ENCODE results near the gene HLA-DMA.

HLA-DMA gene

DNA sequence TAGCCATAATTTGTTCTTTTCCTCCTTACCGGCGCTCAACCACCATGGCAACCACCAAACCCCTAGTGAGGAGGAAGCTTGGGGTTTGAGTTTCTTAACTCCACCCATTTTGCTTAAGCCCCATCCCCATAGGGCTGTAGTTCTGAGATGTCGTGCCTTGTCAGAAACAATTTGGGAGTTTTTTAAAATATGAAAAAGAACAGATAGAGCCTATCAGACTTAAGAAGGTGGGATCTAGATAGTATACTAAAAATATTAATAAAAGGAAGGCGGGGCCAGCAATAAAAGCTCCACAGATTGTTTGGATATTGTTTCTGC, 21.1 kb upstream of the HLA-DMA start:
- peak; percentile 49 for DNase-seq

DNA sequence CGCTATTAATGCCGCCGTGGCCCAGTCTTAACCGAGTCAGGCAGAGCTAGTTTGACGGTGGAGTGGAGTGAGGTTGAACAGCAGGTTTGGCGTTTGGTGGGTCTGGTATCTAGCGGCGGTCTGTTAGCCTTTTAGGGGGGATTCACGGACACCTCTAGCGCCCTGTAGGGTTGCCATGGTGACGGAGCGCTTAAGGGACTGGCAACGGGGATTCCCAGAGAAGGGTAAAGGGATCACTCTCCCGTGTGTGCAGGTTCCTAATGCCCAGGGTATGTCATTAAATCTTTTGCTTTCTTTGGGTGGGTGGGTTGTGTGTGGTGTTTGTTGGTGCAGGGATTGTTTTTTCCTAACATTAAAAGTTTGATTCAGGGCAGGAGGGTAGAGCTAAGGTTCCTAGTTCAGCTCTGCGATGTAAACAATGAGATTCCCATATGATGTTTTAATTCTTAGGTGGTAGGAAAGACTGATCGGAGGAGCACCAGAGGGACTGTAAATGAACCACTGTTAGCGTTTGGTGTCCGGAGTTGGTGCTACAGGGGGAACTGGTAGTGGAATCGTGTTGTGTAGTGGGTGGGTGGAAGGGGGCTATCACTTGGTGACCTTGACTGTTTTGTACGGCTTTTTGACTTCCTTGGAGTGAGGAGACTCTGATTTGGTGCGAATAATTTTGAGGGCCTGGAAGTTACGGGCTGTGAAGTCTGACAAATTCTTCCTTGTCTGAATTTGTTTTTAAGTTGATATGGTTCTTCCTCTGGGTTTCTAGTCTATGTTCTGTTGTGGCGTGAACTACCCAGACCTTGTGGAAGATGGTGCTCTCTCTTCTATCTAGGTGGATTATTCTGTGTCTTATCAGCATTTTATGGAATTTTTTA, 20.5 kb upstream of the HLA-DMA start:
- DNase-seq = peak; percentile 52

DNA sequence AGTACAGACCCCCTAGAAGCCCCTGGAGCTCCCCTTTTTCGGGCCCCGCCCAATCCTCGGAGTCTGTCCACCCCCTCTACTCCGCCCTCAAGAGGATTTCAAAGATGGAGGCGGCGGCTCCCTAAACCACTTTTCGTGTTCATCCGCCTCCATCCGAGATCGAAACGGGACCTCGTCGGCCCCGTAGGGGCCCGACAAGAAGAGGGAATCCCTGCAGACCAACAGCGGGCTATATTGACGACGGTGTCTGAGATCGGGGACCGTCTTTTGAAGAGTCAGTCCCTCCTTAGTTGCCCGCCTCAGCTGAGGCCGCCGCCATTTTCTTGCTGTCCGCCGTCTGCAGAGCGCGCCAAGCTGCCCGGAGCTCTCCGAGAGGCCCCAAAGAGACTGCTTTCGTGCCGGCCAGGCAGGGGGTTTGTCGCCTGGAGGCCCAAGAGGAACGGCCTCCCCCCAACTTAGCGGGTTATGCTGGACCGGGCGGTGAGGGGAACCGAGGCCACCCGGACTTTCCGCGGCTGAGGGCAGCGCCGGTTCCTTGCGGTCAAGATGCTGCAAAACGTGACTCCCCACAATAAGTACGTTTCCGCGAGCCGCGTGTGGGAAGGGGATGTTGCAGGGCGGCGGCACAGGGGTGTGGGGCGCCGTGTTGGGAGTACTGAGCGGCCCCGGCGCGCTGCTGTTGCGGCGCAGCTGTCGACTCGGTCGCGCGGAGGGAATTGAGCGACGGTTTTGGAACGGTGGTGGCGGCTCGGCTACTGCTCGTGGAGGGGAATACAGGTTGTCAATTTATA, 19.7 kb upstream of the HLA-DMA start:
- peak; percentile 73 for DNase-seq

DNA sequence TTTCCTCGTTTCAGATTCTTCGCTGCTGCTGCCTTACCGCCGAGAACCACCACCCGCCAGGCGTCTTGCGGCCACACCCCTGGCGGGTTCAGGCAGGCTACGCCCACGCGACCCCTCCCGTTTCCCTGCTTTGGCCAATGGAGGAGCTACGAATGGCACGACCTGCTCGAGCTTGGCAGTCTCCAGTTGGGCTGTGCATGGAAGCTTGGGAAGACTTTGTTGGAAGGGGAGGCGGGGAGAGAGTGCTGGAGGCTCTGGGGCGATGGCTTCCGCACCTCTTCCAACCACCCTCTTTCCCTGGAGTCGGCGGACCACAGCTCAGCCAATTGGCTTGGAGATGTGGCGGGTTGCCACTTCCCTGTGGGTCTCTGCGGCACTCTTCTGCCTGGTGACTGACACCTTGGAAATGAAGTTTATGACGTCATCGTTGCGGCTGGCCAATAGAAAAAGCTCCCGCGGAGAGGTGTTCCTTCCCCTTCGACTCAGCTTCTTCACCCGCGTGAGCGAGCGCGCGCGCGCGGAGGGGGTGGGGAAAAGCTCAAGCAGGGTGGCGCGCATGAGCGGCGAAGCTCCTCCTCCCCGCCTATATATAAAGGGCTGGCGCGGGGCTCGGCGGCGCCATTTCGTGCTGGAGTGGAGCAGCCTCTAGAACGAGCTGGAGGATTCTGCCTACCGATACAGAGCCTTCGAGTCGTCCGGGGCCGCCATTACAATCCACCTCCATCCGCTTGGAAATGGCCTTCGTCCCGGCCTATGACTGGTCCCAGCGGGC, 18.9 kb upstream of the HLA-DMA start:
- DNase-seq = peak; percentile 100

DNA sequence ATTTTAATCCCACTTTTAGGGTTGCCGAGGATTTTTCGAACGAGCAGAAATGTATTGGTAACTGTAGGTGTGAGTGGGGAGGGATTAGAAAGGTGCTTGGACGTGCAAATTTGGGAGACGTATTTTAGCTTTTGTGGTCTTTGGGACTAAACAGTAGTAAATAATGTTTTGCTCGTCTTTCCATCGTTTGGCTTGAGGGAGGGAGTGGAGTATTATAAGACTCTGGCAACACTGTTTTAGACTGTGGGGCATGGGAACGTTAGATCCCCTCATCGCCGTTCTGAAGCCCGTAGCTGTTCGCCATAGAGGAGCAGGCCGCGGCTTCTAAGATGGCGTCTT, 18.3 kb upstream of the HLA-DMA start:
- DNase-seq = no peak

DNA sequence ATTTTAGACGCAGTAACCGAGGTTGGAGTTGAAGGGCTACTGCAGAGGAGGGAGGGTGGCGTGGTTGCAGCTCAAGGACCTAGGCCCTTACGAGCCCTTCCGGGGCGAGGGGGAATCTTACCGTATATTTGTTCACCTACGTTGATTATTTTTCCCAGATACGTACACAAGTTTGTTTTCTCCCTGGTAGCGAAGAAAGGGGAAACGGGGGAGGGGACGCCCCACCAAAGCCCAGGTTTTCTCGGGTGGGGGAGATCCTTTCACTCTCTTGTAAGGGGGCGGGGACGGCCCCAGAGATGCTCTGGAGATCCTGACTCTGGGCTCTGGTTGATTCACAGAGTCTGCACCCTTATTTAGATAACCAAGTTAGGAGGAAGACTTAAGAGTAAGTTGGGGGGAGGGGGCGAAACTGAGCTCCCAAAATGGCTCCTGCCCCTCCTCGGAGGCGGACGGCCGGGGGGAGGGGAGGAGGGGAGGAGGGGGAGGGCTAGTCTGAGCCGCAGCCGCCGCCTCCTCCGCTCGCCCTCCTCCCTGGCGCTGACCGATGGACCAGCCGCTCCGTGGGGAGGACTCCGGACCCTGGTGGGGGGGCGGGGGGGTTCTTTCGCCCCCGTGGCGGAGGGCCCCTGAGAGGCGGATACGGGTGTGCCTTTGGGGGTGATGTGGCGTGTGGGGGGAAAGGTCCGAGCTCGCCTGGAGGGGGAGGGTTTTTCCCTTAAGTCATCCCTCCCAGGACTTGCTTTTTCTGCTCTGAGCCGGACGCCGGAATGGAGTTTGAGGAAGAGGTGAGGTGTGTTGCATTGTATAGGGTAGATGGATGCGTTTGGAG, 17.7 kb upstream of the HLA-DMA start:
- DNase-seq = peak; percentile 85

DNA sequence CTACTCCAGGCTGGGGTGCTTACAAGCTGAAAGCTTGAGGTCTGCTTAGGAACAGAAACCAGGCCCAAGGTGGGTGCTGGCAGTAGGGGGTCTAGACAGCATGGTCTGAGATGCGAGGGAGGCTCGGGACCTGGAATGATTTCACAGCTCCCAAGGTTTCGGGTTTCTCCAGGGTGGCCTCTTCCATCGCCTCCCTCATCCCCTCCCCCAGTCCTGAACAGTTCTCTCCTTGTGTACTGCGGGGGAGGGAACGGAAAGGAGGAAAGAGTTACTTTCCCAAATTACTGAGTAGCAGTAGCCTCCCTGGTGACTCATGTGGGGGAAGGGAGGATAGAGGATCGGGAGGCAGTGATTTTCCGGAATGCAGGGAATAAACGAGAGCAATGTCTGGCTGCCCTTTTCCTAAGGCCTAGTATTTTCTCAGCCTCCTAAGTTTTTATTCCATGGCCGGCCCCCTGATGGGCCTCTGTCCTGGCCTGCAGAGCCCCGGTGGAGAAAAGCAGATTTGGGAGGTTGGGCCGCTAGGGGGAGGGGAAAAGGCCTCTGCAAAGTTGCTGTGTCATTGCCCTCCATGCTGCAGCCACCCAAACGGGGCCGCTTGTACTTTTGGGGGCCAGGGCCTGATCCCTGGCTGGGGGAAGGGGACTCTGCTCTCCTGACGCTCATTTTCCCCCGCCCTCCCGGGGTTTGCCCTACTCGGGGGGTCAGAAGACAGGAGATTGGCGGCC, 17.0 kb upstream of the HLA-DMA start:
- peak; percentile 76 for DNase-seq

DNA sequence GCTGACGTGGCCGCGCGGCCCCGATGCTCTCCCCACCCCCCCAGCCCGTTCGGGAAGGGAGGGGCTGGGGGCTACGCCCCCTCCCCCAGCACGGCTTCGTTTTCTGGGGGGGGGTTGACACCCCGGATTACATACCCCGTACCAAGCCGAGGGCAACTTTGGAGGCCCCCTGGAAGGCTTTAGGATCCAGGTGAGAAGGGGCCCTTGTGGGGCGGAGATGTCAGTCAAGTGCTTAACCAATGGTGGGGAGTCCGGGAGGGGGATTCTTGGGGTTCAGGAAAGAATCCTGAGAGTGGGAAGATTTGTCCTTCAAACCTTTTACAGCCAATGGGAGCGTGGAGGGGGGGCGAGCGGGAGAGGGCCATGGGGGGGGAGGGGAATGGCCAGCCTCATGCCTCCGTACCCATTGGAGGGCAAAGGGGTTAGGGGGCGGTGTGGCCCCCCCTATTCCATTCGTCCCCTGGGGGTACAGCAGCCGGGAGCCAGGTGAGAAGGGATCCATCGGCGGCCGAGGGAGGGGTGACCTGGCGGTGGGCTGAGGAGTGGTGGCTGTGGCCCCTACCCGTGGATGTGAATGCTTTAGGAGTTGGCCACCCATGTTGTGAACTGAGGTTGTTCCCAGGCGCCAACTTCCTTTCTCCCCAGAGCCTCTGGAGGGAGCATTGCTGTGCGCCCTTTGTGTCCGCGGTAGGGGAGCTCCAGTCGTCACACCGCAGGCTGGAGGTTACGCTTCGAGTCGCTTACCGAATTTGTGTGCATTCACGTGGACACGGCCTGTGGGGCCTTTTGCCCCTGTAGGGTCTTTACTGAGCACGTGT, 16.2 kb upstream of the HLA-DMA start:
- peak; percentile 62 for DNase-seq

DNA sequence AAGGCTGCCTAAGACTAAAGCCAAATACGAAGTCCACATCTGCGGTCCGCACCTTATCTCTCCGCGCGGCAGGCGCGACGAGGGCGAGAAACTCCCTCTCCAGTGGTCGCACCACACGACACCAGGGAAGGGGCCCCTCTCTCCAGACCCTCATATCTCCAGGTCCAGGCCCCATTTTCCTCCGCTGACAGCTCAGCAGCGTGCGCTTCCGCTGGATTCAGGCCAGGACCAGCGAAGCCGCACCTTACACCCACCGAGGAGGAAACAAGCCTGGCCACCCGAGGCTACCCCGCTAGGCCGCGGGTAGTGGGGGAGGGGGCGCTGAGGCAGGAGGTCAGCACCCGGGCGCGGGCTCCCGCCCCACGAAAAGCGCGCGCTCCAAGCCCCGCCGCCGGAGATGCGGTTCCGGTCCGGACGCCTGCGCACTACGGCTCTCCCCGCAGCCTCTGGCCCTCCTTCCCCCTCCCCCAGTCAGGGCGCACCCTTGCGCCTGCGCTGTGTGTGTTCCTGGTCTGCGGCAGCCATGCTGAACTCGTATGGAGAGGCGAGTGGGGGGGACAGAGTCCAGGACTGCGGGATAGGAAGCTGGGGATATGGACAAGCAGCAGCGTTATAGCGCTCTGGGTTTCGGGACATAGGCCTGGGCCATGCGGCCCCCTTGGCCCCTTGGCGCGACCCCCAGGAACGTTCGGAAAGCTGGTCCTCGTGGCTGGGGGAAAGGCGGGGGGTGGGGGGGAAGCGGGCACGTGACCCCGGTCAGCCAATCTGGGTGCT, 15.4 kb upstream of the HLA-DMA start, which contains the start of gene BRD2:
BRD2 (plus strand) TSS at position 502 of the 774 bp plus-strand sequence. CDS start 4,305 bp downstream, outside the sequence.
- peak; percentile 97 for DNase-seq

DNA sequence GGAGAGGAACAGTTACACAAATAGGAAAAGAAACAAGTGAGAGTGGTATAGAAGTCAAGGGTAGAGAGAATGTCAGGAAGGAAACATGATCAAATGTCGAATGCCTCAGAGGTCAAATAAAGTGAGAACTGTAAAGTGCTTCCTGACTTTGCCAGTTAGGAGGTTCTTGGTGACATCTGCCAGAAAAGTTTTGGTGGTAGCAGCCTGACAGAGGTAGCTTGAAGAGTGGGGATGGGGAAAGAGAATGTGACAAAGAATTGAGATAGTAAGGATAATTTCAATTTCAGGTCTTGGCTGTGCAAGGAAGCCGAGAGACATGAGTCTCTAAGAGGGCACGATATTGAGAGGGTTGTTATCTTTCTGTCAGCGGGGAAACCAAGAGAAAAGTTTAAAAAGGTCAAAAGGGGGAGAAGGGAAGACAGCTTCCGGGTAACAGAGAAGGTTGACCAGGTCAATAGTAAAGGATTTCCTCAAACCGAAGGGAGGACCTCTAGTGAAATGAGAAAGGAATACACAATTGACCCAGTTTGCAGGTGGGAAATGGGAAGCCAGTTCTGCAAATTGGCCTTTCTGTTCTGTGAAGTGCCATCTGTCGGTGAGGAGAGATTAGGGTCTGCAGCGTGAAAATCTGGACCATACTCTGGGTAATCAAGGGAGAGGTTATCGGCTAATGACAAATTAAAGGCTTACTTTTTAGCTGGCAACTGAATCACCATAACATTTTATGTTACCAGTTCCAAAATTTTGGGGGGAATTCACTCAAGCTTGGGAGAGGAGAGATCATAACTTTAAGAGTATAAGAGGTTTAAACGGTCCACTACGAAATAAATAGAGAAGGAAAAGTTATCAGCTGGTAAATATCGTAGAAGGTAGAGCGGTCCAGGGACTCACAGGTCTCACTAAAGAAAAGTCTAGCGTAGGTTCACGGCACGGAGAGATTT, 14.5 kb upstream of the HLA-DMA start:
- DNase-seq = peak; percentile 43

DNA sequence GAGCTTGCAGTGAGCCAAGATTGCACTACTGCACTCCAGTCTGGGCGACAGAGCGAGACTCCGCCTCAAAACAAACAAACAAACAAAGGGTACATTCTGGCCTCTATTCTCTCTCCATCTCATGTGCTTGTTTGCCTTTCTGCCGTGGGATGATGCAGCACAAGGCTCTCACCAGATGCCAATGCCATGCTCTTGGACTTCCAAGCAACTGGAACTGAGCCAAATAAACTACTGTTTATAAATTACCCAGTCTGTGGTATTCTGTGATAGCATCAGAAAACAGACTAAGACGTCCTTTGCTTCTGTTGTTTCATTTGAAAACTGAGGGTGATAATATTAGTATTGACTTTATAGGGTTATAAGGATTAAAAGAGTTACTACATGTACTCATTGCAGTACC, 11.9 kb upstream of the HLA-DMA start:
- DNase-seq = no peak

DNA sequence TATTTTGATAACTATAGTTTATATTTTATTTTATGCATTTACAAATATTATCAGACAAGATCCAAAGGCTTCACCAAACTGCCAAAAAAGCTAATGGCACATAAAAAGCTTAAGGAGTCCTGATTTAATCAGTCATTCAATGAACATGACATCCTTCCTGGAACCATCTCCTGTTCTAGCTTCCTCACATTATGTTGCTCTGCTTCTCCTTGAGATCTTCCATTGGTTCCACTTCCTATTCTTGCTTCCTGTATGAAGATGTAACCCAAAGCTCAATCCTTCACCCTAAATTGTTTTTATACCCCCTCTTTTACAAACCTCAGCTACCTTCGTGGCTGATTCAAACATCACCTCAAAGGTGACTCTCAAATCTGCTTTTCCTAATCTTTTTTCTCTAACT, 11.0 kb upstream of the HLA-DMA start:
- DNase-seq = no peak

DNA sequence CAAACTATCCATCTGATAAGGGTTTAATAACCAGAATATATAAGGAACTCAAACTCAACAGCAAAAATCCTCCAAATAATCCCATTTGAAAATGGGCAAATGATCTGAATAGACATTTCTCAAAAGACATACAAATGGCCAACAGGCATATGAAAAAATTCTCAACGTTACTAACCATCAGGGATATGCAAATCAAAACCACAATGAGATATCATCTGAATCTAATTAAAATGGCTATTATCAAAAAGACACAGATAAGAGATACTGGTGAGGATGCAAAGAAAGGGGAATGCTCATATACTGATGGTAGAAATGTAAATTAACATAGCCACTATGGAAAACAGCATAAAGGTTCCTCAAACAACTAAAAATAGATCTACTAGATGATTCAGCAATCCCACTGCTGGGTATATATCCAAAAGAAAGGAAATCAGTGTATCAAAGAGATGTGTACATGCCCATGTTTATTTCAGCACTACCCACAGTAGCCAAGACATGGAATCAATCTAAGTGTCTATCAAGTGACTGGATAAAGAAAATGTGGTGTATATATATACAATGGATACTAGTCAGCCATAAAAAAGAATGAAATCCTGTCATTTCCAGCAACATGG, 9.4 kb upstream of the HLA-DMA start:
- no peak for DNase-seq

DNA sequence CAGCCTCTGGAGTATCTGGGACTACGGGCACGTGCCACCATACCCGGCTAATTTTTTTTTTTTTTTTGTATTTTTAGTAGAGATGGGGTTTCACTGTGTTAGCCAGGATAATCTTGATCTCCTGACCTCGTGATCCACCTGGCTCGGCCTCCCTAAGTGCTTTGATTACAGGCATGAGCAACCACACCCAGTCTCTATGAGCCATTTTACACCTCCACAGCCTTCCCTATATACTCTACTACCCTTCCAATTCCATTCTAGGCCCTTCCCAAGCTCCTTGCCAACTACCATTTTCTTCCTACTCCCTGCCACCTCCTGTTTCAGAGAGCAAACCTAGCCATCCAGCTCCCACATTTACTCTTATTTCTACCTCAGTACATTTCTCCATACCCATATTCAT, 7.7 kb upstream of the HLA-DMA start:
- DNase-seq = no peak

DNA sequence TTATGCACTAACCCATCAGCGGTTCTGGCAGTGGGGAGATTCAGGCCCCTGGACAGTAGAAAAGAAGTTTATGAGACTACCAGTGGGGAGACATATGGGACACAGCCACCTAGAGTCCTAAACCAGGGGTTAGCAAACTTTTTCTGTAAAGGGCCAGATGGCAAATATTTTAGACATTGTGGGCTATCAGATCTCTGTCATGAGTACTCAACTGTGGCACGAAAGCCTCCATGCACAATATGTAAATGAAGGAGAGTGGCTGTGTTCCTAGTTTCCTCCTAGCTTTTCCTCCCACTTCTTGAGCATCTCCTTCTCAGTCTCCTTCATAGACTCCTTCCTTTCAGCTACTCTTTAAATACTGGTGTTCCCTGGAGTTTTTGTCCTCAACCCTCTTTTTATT, 3.3 kb upstream of the HLA-DMA start:
- DNase-seq = no peak

DNA sequence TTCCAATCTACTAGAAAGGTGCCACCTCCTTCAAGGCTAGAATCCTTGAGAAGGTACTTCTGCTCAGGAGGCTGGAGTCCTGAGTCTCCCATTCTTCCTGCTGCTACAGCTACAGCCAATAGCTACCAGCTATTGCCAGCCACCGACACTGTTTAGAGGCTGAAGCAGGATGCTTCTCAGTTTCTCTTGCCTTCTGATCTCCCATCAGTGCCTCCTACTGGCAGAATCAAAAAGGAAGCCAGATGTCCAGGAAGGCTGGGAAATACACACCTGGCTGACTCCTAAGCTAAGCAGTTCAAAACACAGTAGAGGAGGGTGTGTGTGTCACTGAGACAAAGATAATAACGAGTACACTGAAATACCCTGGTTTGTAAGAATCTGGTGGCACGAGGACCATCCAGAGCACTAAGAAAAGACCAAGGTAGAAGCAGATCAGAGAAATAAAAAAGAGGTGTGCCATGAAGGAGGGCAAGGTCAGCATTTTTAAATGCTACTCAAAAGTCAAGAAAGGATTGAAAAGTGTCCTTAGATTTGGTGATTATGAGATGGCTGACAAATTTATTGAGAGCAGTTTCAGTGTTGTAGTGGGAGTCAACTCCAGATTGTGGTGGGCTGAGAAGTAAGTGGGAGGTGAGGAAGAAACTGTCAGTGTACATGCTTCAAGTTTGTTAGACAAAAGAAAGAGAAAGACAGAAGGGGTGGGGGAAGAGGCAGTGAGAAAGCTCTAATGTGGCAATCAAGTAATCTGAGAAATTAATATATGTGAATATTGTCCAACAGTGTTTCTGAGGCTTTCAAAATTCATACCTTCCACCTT, 2.3 kb upstream of the HLA-DMA start:
- peak; percentile 47 for DNase-seq

DNA sequence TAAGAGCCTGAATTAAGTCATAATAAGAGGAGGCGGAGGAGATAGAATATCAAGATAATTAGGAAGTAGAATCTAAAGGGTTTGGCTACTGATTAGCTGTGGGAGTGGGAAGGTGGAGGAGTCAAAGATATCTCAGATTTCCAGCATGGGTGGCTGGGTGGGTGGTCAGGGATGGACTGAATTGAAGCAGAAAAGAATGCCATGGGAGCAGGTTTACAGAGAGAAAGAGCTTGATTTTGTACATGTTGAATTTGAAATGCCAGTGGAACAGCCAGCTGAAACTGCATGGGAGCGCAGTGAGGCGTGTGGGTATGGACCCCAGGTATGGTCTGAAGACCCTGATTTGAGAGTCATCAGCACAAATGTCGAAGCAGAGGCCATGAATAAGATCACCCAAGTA, 1.4 kb upstream of the HLA-DMA start:
- no peak for DNase-seq

DNA sequence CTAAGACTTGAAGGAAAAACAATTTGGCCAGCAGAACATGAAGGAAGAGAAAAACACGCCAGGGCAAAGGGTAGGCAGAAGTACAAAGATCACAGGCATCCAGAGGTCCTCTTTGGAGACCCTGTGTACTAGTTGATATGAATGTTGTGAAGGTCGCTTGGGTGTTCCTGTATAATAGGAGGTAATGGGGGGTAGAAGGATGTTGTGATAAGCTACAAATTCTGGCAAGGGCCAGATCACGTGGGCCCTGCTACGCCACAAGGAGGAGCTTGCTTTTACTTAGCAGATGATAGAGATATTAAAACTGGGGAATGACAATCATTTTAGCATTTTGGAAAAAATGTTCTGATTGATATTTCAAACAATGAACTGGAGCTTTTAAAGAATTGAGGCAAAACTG, 878 bp upstream of the HLA-DMA start:
- no peak for DNase-seq

Measured in CD4-positive, alpha-beta T cell treated with Interleukin-17A for 4 hours (primary cell).